ENCODE data around the gene AHDC1.
A peak's percentile ranks its signal among the peaks of the same experiment; 100 is the strongest.
"Not testable (repeated sequence)": the region's sequence is repeated elsewhere in the genome, so short reads cannot be mapped to it uniquely, and the experiment has no call there.

Gene AHDC1, protein sequence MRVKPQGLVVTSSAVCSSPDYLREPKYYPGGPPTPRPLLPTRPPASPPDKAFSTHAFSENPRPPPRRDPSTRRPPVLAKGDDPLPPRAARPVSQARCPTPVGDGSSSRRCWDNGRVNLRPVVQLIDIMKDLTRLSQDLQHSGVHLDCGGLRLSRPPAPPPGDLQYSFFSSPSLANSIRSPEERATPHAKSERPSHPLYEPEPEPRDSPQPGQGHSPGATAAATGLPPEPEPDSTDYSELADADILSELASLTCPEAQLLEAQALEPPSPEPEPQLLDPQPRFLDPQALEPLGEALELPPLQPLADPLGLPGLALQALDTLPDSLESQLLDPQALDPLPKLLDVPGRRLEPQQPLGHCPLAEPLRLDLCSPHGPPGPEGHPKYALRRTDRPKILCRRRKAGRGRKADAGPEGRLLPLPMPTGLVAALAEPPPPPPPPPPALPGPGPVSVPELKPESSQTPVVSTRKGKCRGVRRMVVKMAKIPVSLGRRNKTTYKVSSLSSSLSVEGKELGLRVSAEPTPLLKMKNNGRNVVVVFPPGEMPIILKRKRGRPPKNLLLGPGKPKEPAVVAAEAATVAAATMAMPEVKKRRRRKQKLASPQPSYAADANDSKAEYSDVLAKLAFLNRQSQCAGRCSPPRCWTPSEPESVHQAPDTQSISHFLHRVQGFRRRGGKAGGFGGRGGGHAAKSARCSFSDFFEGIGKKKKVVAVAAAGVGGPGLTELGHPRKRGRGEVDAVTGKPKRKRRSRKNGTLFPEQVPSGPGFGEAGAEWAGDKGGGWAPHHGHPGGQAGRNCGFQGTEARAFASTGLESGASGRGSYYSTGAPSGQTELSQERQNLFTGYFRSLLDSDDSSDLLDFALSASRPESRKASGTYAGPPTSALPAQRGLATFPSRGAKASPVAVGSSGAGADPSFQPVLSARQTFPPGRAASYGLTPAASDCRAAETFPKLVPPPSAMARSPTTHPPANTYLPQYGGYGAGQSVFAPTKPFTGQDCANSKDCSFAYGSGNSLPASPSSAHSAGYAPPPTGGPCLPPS (N-terminal part only)

DNA sequence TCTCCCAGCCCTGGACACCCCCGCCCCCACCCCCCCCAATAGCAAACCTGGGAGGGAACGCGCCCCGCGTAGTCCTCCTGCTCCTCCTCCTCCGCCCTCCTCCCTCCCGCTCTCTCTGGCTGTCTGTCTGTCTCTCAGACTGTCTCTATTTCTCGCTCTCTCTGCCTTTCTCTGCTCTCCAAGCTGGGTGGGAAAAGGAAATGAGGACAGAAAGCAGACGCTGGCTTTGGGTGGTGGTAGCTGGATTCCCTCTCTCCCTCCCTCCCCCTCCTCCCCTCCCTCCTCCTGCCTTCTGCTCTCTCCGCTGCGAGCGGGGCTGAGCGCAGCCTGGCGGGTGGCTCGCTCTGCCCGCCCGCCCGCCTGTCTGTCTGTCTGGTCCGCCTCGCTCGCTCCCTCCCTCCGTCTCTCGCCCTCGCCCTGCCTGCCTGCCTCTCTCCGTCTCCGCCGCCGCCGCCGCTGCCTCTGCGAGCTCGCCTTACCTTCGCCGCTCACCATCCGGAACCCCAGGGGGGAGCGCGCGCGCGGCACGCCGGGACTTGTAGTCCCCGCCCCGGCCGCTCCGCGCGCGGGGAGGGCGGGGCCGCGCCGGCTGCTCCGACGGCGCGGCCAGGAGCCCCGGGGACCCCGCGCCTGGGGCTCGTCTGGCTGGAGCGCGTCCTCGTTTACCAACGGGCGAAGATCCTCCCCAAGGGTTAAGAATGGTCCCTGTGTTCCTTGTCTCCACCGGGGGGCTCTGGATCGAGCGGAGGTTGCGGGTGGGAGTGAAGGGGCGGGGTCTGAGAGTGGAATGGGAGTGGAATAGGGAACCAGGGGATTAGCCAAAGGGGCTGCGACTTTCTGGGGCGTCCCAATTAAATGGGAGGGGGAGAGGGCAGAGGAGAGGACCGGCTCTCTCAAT, at the start of gene AHDC1:
Gene AHDC1, minus strand, starts transcription at position 464 of the 898 bp plus-strand sequence. CDS start 52,029 bp downstream, outside the sequence.
- DNase-seq, result peak; percentile 66 to 75

DNA sequence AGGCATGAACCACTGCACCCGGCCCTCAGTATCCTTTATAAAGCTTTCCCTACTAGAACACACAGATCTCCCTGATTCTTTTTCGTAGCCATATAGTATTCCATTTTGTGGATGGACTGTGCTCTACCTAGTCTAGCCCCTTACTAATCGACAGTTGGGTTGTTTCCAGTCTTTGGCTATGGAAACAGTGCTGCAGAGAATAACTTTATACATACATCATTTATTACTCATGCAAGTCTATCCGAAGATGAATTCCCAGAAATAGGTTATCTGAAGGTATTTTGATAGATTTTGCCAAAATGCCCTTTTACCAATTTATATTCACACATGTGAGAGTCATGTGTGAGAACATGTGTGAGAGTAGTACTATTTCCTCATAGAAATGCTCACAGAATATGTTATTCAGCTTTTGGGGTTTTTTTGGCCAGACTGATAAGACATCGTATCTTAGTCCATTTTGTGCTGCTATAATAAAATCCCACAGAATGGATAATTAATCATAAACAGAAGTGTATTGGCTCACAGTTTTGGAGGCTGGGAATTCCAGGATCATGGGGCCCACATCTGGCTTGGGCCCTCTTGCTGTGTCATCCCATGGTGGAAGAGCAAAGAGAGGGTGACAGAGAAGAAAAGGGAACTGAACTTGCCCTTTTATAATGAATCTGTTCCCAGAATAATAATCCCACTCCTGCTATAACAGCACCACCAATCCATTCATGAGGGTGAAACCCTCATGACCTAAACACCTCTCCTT, 48.3 kb upstream of the AHDC1 start:
- no peak for DNase-seq

DNA sequence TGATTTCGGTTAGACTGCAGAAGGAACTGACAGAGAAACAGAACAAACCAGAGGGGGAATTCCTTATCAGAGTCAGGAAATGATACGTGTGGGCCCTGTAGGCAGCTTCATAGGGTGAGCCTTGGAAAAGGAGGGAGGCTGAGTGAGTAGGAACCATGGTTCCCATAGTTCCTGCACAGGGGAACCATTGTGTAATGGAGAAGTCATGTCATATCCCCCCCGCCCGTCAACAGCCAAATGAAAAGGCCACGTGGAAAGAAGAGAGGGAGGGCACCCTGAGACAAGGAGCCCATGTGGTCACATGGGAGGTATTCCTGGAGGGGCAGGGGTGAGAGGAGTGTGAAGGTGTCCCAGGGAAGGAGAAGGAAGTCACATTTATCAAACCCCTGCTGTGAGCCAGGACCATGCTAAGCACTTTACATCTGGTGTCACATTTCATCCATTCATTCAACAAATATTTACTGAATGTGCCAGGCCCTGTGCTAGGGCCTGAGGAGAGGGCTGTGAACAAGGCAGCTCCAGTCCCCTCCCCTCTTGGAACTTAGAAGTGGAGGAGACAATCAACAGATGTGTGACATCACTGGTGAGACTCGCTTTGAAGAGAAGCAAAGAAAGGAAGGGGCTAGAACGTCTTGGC, 46.7 kb upstream of the AHDC1 start:
- no peak for DNase-seq

DNA sequence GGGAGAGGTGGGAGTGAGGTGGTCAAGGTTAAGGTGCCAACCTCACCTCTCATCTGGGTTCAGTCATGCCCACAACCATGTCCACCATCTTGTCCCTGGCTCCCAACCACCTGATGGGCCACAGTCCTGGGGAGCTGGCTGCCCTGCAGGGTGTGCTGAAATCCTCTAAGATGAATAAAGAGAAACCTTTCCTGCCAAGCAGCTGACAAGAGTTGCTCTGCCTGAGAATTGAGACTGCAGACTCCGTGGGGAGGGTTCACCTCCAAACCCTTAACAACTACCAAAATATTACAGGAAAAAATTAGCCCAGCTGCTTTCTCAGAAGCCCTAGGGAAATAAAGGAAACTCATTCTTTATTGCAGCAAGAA, 46.2 kb upstream of the AHDC1 start:
- DNase-seq, result no peak

DNA sequence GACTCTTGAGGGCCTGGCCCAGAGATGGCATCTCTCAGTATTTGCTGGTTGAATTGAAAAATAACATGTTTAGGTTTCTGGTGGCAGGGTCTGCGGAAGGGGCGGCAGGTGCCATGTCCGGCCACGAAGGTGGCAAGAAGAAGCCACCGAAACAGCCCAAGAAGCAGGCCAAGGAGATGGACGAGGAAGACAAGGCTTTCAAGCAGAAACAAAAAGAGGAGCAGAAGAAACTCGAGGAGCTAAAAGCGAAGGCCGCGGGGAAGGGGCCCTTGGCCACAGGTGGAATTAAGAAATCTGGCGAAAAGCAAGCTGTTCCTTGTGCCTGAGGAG, 45.3 kb upstream of the AHDC1 start:
- DNase-seq, result no peak

DNA sequence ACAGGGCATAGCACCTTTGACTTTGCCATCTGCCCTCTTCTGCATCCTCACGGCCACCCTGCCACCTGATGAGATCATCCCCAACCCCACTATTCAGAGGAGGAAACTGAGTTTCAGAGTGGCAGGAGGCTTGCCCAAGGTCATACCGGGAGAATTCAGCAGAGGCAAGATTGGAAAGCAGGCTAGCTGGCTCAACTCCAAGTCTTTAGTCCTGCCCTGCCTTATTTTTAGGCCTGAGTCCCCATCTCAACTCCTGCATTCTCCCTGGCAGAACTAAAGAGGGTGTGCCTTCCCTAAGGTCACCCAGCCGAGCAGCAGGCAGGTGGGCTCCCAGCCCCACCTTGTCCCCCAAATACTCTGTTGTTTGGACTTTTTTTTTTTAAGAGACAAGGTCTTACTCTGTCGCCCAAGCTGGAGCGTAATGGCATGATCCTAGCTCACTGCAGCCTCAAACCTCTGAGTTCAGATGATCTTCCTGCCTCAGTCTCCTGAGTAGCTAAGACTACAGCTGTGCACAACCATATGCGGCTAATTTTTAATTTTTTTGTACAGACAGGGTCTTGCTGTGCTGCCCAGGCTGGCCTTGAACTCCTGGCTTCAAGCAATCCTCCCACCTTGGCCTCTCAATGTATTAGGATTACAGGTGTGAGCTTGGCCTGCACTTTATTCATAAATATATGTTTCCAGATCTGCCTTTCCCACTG, 44.8 kb upstream of the AHDC1 start:
- DNase-seq, result no peak

DNA sequence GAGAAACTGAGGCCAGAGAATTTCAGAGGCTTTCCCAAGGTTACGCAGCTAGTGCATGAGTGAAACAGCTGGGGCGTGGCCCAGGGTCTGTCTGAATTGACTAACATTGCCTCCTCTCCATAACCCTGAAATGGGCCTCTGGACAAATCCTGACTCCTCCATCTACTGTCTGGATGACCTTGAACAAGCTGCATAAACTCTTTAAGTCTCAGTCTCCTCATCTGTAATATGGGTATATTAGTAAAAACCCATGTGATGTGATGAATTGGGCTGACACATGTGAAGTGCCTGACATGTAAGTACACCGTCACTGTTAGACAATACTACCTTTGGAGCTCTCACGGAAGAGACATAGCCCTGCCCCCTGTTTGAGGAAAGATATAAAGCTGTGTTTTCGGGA, 43.4 kb upstream of the AHDC1 start:
- DNase-seq, result no peak

DNA sequence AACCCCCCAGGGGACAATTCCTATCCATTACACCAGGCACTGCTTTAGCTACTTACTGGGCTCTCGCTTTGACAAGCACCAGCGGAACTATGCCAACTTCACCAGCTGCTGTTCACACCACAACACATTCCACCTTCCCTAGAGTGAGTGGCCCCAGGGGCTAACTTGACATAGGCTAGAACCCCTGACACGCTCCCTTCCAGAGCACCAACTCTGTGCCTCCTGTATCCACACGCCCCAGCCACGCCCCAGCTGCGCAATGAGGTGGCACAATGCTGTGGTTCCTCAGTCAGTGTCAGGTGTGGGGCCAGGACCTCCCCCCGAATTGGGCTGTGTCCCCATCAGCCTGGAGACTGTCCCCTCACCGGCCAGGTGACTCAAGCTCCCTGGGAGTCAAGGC, 42.7 kb upstream of the AHDC1 start:
- DNase-seq, result no peak

DNA sequence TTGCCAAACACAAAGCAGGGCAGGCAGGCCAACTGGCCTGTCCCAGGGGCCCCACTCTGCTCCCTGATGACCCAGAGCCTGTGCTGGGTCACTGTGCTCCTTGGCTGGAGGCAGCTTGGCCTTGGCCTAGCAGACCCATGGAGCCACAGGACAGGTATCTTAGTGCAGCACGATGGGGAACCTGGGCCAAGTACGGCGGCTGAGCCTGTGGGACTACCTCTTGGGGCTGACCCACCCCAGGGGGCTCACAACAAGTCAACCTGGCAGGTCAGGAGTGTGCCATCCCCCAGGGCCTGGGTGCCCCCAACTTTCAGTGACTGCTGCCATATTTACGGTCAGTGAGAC, 41.1 kb upstream of the AHDC1 start:
- no peak for DNase-seq

DNA sequence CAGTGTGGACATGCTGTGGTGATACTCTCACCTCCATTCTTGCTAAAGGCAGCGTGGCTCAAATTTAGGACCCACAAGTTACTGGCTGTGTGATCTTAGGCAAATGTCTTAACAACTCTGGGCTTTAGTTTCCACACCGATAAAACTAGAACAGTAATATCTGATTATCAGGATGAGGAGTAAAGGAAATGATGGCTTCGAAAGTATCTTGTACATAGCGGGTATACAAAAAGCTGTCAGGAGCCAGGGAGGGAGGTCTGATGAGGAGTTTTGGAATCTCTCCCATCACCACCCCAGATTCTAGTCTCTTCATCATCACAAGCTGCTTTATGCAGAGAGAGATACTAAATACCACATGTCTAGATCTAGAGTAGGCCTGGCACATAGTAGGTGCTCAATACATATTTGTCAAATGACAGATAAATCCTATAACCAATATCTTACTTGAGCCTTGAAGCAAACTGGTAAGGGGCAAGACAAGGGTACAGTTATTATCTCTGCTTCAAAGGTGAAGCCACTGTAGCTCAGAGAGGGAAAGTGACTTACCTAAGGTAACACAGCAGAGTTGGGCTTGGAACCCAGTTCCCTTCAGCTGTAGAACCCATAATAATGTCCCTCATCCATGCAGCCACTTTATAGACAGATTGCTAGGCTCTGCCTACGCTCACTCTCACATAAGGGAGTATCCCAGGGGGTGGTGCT, 40.6 kb upstream of the AHDC1 start:
- no peak for DNase-seq

DNA sequence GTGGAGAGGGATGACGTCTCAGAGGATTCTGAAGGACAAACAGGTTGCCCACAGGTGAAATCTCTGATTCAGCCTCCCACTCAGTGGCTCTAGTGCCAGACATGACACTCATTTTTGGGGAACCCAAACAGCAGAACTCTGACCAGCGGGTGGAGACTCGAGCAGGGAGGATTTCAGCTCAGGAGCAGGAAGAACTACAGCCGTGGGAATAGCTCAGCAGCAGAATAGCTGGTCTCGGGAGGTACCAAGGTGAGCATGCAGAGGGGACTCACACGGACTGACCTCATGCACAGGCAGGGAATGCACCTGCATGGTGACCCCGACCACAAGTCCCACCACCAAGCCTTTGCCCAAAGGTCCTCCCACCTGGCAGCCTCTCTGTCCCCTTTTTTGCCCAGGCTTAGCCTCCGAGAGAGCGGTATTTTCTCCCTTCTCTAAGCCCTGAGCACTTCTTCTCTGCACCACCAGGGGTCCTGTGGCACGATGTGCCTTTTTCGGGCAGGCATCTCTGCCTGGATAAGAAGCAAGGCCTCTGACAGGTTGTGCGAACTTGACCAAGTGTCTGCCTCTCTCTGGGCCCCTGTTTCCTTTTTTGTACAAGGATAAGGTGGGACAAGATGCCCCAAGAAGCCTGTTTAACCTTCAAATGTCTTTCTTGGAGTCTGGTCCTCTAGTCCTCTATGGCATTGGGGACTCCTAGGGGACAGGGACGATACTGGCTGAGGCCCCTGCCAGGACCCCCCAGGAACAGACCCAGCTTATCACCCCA, 39.8 kb upstream of the AHDC1 start:
- peak in 1 of 2 experiments; percentile 27 for DNase-seq

DNA sequence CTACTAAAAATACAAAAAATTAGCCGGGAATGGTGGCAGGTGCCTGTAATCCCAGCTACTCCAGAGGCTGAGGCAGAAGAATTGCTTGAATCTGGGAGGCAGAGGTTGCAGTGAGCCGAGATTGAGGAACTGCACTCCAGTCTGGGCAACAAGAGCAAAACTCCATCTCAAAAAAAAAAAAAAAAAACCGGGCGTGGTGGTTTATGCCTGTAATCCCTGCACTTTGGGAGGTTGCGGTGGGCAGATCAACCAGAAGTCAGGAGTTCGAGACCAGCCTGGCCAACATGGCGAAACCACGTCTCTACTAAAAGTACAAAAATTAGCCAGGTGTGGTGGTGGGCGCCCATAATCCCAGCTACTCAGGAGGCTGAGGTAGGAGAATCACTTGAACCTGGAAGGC, 36.6 kb upstream of the AHDC1 start:
- DNase-seq, result not testable (repeated sequence)

DNA sequence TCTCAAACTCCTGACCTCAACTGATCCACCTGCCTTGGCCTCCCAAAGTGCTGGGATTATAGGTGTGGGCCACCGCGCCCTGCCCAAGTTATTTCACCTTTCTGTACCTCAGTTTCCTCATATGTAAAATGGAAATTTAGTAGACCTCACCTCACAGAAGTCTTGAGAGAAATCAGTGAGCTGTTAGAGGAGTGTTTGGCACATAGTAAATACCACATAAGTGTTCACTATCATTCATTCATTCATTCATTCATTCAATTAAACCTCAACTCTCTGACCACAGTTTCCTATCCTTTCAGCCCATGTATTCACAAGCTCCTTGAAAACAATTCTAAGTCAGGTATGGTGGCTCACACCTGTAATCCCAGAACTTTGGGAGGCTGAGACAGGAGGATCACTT, 34.9 kb upstream of the AHDC1 start:
- no peak for DNase-seq

DNA sequence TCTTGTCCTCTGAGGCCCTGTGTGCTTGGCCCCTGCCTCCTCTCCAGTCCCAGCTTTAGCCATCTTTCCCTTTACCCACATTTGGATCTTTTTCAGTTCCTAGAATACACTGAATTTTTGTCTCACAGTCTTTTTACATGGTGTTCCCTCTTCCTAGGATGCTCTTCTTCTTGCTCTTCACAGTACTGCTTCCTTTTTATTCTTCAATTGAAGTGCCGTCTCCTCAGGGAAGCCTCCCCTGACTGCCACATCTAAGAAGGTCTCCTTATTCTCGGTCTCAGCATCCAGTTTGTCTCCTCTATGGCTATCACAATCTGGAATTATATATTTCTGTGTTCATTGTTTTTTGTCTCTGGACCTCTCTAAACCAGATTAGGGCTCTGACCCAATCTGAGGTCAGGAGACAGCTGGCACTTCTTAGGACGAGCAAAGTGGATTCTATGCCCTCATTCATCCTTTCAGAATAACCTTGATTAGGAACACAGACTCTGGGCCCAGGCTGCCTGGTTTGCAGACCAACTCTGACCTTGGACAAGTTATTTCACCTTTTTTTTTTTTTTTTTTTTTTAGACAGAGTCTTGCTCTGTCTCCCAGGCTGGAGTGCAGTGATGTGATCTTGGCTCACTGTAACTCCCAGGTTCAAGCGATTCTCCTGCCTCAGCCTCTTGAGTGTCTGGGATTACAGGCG, 34.2 kb upstream of the AHDC1 start:
- DNase-seq, result no peak

DNA sequence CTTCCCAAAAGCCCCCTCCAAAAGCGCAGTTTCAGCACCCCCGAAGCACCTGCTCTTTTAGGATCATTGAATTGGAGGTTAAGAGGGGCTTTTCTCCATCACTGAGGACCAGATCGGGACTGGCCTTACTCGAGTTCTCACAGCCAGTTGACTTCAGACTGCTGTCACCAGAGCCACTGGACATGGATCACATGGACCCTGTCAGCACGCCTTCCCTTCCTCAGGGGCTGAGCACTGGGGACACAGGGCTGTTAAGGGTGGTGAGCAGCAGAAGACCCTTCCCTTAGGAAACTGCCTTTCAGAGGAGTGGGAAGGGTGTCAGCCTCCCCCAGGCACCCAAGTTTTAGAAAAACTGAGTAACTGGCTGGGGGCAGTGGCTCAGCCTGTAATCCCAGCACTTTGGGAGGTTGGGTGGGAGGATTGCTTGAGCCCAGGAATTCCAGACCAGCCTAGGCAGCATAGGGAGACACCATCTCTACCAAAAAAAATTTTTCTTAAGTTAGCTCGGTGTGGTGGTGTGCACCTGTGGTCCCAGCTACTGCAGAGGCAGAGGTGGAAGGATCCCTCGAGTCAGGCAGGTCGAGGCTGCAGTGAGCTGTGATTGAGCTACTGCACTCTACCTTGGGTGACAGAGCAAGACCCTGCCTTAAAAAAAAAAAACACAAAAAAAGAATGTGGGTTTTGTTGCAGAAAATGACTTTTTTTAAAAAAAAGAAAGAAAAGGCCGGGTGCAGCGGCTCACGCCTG, 31.6 kb upstream of the AHDC1 start:
- no peak for DNase-seq

DNA sequence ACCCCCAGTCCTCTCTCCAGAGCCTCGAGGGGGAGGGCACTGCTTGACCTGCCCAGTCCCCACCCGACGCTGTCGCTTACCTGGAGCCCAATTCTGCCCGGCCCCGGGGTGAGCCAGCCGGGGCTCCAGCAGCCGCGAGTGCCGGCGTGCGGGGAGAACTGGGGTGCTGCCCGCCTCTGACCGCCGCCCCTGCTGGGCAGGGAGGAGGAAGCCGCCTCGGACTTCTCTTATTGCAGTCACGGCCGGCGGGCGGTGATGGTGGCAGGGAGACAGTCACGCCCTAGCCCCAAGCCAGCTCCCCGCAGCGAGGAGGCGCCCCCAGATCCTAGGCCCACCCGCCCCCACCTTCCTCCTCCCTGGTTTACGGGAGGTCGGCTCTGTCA, 31.0 kb upstream of the AHDC1 start, which contains the start of gene FGR:
Gene FGR, minus strand, starts transcription at position 201 of the 383 bp plus-strand sequence. CDS start 11,269 bp downstream, outside the sequence.
- no peak for DNase-seq

DNA sequence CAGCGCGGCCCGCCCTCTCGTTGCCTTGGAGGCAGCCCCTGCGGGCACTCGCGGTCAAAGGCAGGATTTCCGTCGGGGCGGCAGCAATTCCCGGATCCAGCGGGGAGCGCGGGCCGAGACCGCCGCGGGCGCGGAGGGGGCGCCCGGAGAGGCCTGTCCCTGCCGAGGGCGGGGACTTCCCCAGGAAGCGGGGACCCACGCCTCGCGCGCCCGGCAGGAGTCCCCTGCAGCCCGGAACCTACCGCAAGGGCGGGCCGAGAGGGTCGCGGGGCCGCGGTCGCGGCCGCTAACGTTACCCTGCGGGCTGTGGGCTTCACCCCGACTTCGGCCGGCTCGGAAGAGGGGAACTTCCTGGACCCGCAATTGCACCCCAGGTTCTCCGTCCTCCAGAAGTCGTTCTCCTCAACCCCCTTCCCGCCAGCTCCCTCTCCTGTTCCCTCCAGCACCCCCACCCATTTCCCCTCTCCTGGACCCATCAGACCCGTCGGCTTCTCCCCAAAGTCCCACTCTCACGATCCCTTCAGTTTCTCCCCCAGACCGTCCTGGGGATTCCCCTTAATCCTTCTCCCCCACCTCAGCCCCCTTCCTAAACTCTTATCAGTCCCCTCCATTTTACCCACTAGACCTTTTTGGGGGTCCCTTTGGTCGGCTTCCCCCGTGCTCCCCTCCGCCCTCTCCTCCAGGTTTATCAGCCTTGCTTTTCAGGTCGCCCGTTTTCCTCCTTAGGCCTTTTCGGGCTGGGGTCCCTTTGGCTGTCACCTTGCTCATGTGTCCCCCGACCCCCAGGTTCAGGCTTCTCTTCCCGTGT, 30.4 kb upstream of the AHDC1 start:
- DNase-seq, result no peak
